Measurements from ENCODE around the gene REG1B. TPM values are rescaled to one million over a fixed set of nuclear protein-coding genes. Genes with fewer than 3 reads are reported as not detected.

Gene REG1B
- total RNA-seq, 2 donors from 2014 or later: 10.2 TPM; not detected in 1

- no peak for DNase-seq
- no peak overlapping the region for H3K27ac ChIP-seq
- H3K27me3 ChIP-seq: peaks cover 38% of the 10 kb centered on the region
- no peaks in the 10 kb centered on the region for H3K9me3 ChIP-seq
- no peak overlapping the region for H3K4me3 ChIP-seq
- TF ChIP-seq CTCF (IDR thresholded peaks at IDR 0.05): no peak
- no peak overlapping the region for H3K9ac ChIP-seq (ENCODE audit: low read depth in 2 of 2, low read length in 2 of 2)
- H3K4me1 ChIP-seq: no peaks in the 10 kb centered on the region
- intact Hi-C loops (cut with DNase I): no loop called here
- H3K36me3 ChIP-seq: no peaks in the 10 kb centered on the region
Measured at GRCh38 chr2:79124907-79125720, 37.3 kb upstream of the REG1B start.

GRCh38 chr2:79122676-79123075 lies 34.9 kb upstream of the REG1B start:
- no peak overlapping the region for H3K4me3 ChIP-seq
- no peak overlapping the region for H3K9ac ChIP-seq (ENCODE audit: low read depth in 2 of 2, low read length in 2 of 2)
- H3K36me3 ChIP-seq: no peaks in the 10 kb centered on the region
- intact Hi-C loops (cut with DNase I): no loop called here
- peaks cover 29% of the 10 kb centered on the region for H3K27me3 ChIP-seq
- no peak for TF ChIP-seq CTCF (IDR thresholded peaks at IDR 0.05)
- no peak overlapping the region for H3K27ac ChIP-seq
- no peaks in the 10 kb centered on the region for H3K9me3 ChIP-seq
- no peaks in the 10 kb centered on the region for H3K4me1 ChIP-seq
- no peak for DNase-seq

- H3K27me3 ChIP-seq: peaks cover 23% of the 10 kb centered on the region
- TF ChIP-seq CTCF (IDR thresholded peaks at IDR 0.05): no peak
- H3K9me3 ChIP-seq: no peaks in the 10 kb centered on the region
- H3K4me1 ChIP-seq: no peaks in the 10 kb centered on the region
- H3K9ac ChIP-seq (ENCODE audit: low read depth in 2 of 2, low read length in 2 of 2): no peak within 1 kb of the TSS
- H3K27ac ChIP-seq: no peak within 1 kb of the TSS
- no peak for DNase-seq
- H3K36me3 ChIP-seq: no peaks in the 10 kb centered on the region
- no peak within 1 kb of the TSS for H3K4me3 ChIP-seq
- intact Hi-C loops (cut with DNase I): no loop called here
Measured at GRCh38 chr2:79120194-79120713, 32.5 kb upstream of the REG1B start, which contains the start of gene REG1A. REG1A (plus strand) TSS chr2:79120488; CDS start chr2:79120862, 374 bp downstream.

- H3K4me1 ChIP-seq: no peaks in the 10 kb centered on the region
- H3K9me3 ChIP-seq: no peaks in the 10 kb centered on the region
- no peak for DNase-seq
- H3K27ac ChIP-seq: no peak overlapping the region
- H3K9ac ChIP-seq (ENCODE audit: low read depth in 2 of 2, low read length in 2 of 2): no peak overlapping the region
- no peak for TF ChIP-seq CTCF (IDR thresholded peaks at IDR 0.05)
- intact Hi-C loops (cut with DNase I): no loop called here
- peaks cover 16% of the 10 kb centered on the region for H3K27me3 ChIP-seq
- H3K4me3 ChIP-seq: no peak overlapping the region
- no peaks in the 10 kb centered on the region for H3K36me3 ChIP-seq
Measured at GRCh38 chr2:79116997-79117928, 29.5 kb upstream of the REG1B start.

DNA sequence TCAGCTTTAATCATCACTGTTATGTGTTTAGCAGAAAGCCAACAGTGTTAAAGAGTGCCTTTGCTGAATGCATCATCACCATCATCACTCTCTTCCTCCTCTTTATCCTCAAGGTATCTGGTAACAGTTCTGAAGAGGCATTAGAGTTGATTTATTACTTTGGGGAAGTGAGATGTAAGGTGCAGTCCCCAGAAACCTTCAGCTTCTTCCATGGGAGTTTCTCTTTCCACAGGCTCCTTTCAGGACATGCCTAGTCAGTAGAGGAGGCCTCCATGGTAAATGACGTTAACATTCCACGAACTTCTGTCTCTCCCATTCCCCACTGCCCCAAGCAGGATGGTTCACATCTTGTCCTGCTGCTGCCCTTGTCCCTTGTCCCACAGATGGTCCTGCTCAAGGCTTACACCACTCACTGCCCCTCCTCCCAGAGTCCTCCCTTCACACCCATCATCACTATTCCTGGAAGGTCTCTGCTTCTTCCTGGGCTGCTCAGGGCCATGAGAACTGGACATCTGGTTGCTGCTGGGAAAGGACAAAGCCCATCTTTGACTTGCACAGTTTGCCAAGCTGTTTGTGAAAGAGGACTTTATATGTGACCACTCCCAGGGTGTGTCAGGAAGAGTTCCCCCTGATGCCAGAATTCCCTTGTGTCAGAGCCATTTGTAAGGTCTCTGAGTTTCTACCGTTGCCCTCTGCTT lies 27.2 kb upstream of the REG1B start:
- intact Hi-C loops (cut with DNase I): no loop called here

More for the DNA sequence above, 27.2 kb upstream of the REG1B start:
- H3K4me1 ChIP-seq: no peaks in the 10 kb centered on the region
- H3K9ac ChIP-seq (ENCODE audit: low read depth in 2 of 2, low read length in 2 of 2): no peak overlapping the region
- peaks cover under 1% of the 10 kb centered on the region for H3K27me3 ChIP-seq
- no peak overlapping the region for H3K27ac ChIP-seq
- H3K9me3 ChIP-seq: no peaks in the 10 kb centered on the region
- DNase-seq: no peak
- no peak for TF ChIP-seq CTCF (IDR thresholded peaks at IDR 0.05)
- no peaks in the 10 kb centered on the region for H3K36me3 ChIP-seq
- no peak overlapping the region for H3K4me3 ChIP-seq
